Esophagus muscularis mucosa (tissue), 4 donors: Measurements from ENCODE around the gene CORO7.

Experiments
- CTCF ChIP-seq, 3 experiments: fragments of 200-600 bp in 2 of 3; fragments of 450-650 bp in 1 of 3; sonication (generic) in 2 of 3; IDR thresholded peaks; one replicate each; pipeline ENCODE4 v1.5.1; 2017 to 2019; ENCODE audit warnings: antibody characterized with exemption in 3 of 3, mild to moderate bottlenecking in 2 of 3, moderate library complexity in 1 of 3
- EP300 ChIP-seq: sonication (generic); formaldehyde crosslinking; IDR thresholded peaks from one replicate; pipeline ENCODE4 v1.6.1; 2017; ENCODE audit warnings: antibody characterized with exemption
- POLR2AphosphoS5 ChIP-seq, 2 donors: sonication (generic); formaldehyde crosslinking; IDR thresholded peaks; one replicate each; pipeline ENCODE4 v1.6.1; 2017; ENCODE audit warnings: antibody characterized with exemption in 2 of 2

GRCh38 chr16:4324492-4325252 lies 91.7 kb downstream of the CORO7 start:
- TF ChIP-seq CTCF (IDR thresholded peaks at IDR 0.05), result no peak
- no peak for TF ChIP-seq EP300
- no peak for TF ChIP-seq POLR2AphosphoS5 (IDR thresholded peaks at IDR 0.05)
